HPDE6-E6E7 (cell line): Measurements from ENCODE around the gene KCNE1.
A peak's percentile ranks its signal among the peaks of the same experiment; 100 is the strongest.
"Not testable (repeated sequence)": the region's sequence is repeated elsewhere in the genome, so short reads cannot be mapped to it uniquely, and the experiment has no call there.

Source experiments
- DNase-seq: peaks from one replicate; pipeline ENCODE4 v3.0.0; 2011; ENCODE audit warnings: missing footprints; ENCODE audit errors: extremely low spot score

KCNE1 gene

GRCh38 chr21:34511181-34511580 is 829 bp downstream of the KCNE1 start:
- DNase-seq, result no peak

GRCh38 chr21:34510148-34511142 is 1.6 kb downstream of the KCNE1 start:
- peak; percentile 49 for DNase-seq

DNA sequence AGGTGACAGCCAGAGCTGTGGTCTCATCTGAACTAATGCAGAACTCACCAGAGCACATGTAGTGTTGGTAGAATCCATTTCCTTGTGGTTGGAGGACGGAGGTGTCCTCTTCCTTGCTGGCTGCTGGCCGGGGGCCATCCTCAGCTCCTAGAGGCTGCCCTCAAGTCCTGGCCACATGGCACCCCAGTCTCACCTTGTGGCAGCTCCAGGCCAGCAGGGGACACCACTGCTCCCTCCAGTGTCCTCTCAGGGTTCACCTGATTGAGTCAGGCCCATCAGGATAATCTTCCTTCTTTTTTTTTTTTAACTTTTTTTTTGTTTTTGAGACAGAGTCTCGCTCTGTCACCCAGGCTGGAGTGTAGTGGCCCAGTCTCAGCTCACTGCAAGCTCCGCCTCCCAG is 2.9 kb downstream of the KCNE1 start:
- DNase-seq, result no peak

DNA sequence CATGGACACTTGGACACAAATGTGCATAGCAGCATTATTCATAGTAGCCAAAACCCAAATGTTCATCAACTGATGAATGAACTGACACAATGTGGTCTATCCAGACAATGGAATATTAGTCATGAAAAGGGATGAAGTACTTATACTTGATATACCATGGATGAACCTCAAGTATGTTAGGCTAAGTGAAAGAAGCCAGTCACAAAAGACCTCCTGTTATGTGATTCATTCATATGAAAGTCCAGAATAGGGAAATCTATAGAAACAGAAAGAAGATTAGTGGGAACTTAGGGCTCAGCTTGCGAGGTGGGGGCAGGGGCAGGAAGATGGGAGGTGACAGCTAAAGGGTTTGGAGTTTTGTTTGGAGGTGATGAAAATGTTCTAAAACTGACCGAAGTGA is 7.4 kb downstream of the KCNE1 start:
- no peak for DNase-seq

- no peak for DNase-seq
Observed at GRCh38 chr21:34502480-34503106, 9.4 kb downstream of the KCNE1 start.

GRCh38 chr21:34501716-34502115 is 10.3 kb downstream of the KCNE1 start:
- no peak for DNase-seq

- no peak for DNase-seq
Observed at GRCh38 chr21:34500191-34500590, 11.8 kb downstream of the KCNE1 start.

DNA sequence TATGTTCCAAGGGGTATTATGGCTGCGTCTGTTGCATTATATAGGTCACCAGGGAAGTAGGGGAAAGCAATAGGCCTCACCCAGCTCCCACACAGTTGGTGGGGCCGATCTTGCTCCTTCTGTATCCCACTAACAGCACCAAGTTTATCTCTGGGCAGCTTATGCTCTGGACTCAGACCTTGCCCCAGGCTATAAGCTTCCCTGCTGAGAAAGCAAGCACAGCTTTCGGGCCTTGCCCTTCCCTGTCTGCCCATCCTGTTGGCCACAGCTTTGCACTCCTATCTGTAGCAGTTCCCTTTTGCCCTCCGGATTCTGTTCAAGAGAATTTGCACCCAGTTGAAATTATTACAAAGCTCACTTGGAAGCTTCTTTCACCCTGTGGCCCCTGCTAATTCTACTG is 12.9 kb downstream of the KCNE1 start:
- DNase-seq, result no peak

DNA sequence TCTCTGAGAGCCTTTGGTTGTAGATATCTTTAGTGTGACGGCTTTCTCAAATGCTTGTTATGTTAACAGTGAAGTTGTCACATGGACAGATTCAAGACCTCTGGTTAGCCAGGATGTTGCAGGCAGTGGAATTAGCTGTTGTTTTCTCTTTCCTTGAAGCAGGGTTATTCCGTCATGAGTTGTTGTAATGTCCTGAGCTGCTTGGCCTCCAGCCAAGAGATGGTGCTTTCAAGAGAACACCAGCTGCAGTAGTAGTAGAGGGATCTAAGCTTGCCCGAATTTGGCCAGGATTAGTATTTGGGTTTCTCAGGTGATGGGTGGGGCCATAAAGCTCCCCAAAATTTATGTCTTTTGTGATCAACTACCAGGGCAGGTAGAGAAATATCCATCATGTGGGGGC is 13.4 kb downstream of the KCNE1 start:
- DNase-seq, result no peak

- not testable (repeated sequence) for DNase-seq
Observed at GRCh38 chr21:34483854-34484253, 28.2 kb downstream of the KCNE1 start.

- DNase-seq, result not testable (repeated sequence)
Observed at GRCh38 chr21:34483435-34483834, 28.6 kb downstream of the KCNE1 start.

DNA sequence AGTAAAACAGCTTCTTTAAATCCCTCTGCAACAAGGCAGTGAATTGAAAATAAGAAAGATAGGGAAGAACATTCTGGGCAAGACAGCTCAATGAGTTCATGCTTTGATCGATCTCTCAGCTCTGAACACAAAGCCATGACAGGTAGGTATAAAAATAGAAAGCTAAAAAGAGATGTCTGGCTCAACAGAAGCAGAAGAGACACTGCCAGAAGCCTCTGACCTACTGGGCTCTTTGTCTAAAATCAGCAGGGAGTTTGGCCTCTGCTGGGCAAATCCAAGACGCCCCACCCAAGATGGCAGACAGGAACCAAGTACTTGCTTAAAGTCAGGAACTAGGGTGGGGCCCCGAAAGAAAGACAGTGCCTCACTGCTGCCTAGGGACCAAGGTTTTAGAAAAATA is 44.7 kb downstream of the KCNE1 start:
- DNase-seq, result not testable (repeated sequence)

- not testable (repeated sequence) for DNase-seq
Observed at GRCh38 chr21:34459426-34459825, 52.6 kb downstream of the KCNE1 start.

DNA sequence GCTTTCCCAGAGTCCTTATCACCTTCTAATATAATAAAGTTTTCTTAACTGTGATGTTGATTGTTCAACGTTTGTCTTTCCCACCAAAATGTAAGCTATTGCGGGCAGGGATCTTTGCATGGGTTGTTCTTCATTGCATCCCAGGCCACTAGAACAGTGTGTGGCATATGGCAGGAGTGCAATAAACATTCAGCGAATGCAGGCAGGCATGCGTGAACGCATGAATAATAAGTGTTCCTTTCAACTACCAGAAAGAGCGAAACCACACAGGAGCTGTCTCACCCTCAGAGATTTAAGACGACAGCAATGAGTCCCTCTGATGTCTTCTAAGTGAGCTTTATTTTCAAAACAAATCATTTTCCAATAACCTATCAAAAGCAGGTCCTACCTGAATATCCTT is 53.7 kb downstream of the KCNE1 start:
- not testable (repeated sequence) for DNase-seq

GRCh38 chr21:34456180-34456579 is 55.8 kb downstream of the KCNE1 start:
- not testable (repeated sequence) for DNase-seq

- not testable (repeated sequence) for DNase-seq
Observed at GRCh38 chr21:34455628-34456027, 56.4 kb downstream of the KCNE1 start.

- DNase-seq, result not testable (repeated sequence)
Observed at GRCh38 chr21:34447018-34447417, 65.0 kb downstream of the KCNE1 start.

DNA sequence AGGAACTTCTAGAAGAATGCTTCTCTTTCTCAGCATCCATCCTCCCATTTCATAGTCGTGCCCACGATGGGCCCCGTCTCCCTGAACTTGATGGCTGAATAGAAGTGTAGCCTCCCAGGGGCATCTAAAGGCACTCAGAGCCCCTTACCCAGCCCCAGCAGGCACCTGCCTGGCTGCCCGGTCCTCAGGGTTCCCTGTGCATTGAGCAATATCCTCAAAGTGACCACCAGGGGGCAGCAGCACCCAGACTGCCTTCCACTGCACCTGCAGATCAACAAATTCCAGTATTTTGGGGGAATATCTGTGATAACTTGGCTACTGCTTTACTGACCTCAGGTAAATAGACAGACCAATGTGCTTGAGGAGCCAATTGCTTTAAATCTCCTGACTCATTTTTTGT is 68.5 kb downstream of the KCNE1 start:
- not testable (repeated sequence) for DNase-seq

GRCh38 chr21:34429710-34430109 is 82.3 kb downstream of the KCNE1 start:
- DNase-seq, result not testable (repeated sequence)

- not testable (repeated sequence) for DNase-seq
Observed at GRCh38 chr21:34428441-34428840, 83.6 kb downstream of the KCNE1 start.

DNA sequence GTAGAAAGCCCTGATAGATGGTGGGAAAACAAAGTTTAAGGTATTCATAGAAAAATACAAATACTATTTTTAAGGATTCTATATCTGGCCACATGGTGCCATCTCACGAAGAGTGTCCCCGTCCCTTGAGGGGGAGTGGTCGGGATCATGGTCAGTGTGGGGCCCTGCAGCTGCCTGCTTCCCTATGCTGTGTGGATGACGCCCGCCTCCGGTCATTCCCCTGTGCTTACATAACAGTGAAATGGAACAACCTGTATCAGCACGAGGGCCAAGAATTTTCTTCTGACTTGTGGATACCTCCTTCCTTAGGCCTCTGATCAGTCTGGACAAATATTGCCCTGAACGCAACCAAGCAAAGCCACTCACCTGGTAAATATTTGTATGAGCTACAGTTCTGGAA is 84.7 kb downstream of the KCNE1 start:
- not testable (repeated sequence) for DNase-seq

GRCh38 chr21:34423805-34424204 is 88.2 kb downstream of the KCNE1 start, which contains the start of gene SMIM34:
SMIM34 (minus strand) TSS chr21:34423951; CDS start chr21:34423839, 112 bp downstream.
- DNase-seq, result not testable (repeated sequence)
